Measurements from ENCODE around the gene GLDN.

The GLDN gene

GRCh38 chr15:51341366-51342226 is at the start of gene GLDN:
GLDN (plus strand) TSS chr15:51341655; CDS start chr15:51341685, 30 bp downstream.
- DNase-seq (ENCODE audit: low read depth in 2 of 3, low spot score in 2 of 3) = no peak

GRCh38 chr15:51298620-51299019 is 42.8 kb upstream of the GLDN start:
- DNase-seq (ENCODE audit: low read depth in 2 of 3, low spot score in 2 of 3) = no peak

DNA sequence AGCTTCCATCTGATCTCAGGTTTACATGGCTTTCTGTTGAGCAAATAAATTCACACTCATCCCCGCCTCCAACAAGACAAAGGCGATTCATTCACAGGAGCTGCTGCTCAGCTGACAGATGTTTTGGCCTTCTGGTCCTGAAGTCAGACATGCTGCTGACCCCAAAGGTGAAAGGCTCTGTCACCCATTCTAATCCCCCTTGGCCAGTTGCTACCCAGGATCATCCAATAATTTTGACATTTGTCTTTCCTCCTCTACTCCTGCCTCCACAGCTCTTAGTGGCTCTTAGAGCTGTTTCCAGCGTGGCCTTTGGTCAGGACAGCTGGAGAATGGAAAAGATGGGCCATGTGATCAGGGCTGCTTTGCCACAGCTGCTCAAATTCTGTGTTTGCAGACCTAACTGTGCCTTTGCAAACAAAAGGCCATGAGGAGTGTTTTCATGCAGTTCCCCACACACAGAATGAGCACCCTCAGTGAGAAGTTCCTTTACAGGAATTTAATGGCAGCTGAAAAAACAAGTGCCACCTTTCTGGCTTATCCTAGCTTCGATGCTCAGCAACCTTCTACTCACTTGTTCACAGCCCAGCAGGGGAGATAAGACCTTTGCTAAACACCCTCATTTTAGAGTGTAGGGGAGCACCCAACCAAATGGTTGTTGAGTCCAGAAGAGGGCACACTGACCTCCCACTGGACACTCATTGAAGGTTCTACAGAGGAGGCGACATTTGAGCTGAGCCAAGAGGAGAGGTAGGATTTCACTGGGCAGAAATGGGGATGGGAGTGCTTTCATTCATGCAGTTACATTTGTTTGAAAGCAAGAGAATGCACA is 42.1 kb upstream of the GLDN start:
- DNase-seq (ENCODE audit: low read depth in 2 of 3, low spot score in 2 of 3) = no peak

DNA sequence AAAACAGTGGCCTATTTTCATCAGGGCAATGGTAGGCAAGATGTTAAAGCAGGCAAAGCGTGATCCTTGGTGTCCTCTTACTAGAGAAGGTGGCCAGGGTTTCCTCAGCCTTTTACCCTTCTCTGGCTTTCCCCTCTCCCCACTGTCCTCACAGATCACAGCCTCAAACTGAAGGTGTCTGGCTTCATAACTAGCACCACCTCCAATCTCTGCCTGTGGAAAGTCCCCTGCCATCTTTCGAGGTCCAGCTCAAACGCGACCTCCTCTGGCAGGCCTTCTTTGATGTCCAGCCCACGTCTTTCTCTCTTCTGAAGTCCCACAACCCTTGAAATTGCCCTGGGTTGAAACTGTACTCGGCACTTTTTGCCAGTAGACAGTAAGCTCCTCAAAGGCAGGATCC is 39.0 kb upstream of the GLDN start:
- DNase-seq (ENCODE audit: low read depth in 2 of 3, low spot score in 2 of 3) = no peak

GRCh38 chr15:51303462-51303980 is 37.9 kb upstream of the GLDN start:
- no peak for DNase-seq (ENCODE audit: low read depth in 2 of 3, low spot score in 2 of 3)

DNA sequence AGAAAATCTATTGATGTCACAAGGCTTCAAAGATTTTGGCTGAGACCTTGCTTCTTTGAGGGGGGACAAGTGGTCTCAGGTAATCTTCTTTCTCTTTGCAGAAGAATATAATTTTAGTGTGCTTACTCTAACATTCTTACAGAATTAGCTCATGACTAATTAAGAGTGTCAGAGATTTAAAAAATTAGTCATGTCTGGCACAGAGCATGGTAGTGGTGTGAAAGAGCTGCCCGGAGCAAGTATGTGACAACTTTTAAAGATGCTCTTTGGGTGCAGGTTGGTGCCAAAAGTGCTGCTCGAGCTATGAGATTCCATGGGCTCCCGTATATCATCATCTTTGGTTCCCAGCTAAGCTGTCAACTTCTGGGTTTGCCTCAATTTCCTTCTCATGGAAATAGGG is 34.1 kb upstream of the GLDN start:
- DNase-seq (ENCODE audit: low read depth in 2 of 3, low spot score in 2 of 3) = no peak

- no peak for DNase-seq (ENCODE audit: low read depth in 2 of 3, low spot score in 2 of 3)
These were observed 33.6 kb upstream of the GLDN start for GRCh38 chr15:51307811-51308210.

GRCh38 chr15:51310064-51310463 is 31.4 kb upstream of the GLDN start:
- no peak for DNase-seq (ENCODE audit: low read depth in 2 of 3, low spot score in 2 of 3)

DNA sequence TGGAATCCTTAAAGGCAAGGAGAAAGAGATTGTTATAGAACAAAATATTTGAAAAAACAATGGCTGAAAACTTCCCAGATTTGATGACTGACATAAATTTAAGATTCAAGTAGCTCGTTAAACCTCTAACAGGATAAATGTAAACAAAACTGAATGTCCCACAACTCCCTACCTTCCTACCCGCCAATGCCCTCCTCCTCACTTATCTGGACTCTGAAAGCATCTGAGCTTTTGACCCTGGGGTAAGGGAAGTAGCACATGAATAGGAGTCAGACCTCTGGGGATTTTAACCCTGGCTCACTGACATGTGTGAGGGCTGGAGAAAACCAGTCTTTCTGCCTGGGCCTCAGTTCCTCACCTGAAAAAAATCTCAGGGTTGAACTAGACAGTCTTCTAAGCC is 29.9 kb upstream of the GLDN start:
- DNase-seq (ENCODE audit: low read depth in 2 of 3, low spot score in 2 of 3) = no peak

DNA sequence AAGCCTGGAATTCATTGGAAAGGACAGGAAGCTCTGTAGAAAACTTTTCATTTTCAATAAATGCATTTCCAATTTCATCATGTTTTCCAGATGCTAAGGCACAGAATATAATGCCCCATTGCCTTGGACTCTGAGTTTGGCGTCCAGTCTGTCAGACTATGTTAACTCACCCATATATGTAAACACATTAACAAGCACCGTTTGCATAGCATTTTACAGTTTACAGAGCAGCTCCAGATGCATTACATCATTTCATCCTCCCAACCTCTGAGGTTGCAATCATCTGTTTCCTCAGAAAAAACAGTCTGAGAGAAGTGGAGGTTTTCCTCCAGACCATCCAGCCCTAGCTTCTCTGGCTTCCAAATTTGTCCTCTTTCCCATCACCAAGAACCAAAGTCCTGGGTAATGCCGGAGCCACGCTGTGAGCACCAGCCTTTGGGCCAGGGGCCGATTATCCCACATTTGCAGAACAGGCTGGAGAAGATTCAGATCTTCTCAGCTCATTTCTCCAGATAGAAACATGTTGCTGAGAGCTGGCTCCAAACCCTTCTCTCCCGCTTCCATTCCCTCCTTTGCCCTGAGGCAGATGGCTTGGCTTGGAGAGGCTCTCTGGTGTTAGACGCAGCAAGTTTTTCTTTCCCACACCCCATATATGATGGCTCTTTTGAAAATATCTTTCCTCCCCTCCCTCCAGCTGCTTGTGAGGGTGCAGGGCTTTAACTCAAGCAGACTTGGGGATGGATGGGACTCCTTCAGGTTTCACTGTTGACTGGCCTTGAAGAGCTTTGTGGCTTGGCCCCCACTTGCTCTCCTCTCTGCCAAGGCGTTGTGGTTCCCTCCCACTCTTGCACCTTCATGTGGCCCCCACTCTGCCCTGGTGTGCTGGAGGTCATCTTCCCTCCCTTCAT is 29.0 kb upstream of the GLDN start:
- DNase-seq (ENCODE audit: low read depth in 2 of 3, low spot score in 2 of 3) = no peak

DNA sequence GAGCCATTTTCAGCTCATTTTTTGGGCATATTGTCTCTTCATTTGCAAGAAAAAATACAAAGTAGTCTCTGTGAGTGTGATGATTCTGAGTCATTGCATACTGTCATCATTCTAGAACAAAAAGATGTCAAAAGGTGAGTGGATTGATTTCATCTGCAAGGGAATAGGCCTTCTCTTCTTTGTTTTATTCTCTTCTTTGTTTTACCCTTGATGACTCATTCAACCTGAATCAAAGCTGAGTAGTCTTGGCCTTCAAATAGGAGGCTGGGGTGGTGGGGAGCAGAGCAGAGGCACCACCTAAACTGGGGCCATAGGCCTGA is 28.4 kb upstream of the GLDN start:
- no peak for DNase-seq (ENCODE audit: low read depth in 2 of 3, low spot score in 2 of 3)

DNA sequence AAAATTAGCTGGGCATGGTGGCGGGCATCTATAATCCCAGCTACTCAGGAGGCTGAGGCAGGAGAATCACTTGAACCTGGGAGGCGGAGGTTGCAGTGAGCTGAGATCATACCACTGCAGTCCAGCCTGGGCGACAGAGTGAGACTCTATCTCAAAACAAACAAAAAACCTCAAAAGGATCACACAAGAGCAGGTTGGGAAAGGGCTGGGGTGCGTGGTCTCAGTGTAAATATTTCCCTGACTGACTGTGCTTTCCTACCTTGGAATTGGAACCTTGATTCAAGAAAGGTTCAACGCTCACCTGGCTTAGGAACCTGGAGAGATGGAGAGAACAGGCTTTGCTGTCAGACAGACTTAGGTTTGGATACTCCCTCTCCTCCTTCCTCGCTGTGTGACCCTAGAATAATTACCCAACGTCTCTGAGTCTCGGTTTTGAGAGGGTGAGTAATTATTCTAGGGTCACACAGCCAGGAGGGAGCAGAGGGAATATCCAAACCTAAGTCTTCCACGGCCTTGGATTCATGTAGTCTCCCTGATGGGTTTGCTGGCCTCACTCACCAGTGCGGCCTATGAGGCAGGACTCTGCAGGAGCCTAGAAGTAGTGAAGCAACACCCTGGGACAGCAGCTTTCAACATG is 27.7 kb upstream of the GLDN start:
- no peak for DNase-seq (ENCODE audit: low read depth in 2 of 3, low spot score in 2 of 3)

GRCh38 chr15:51314391-51315337 is 26.8 kb upstream of the GLDN start:
- DNase-seq (ENCODE audit: low read depth in 2 of 3, low spot score in 2 of 3) = no peak

- DNase-seq (ENCODE audit: low read depth in 2 of 3, low spot score in 2 of 3) = no peak
These were observed 25.7 kb upstream of the GLDN start for GRCh38 chr15:51315726-51316125.

GRCh38 chr15:51316636-51317035 is 24.8 kb upstream of the GLDN start:
- no peak for DNase-seq (ENCODE audit: low read depth in 2 of 3, low spot score in 2 of 3)

DNA sequence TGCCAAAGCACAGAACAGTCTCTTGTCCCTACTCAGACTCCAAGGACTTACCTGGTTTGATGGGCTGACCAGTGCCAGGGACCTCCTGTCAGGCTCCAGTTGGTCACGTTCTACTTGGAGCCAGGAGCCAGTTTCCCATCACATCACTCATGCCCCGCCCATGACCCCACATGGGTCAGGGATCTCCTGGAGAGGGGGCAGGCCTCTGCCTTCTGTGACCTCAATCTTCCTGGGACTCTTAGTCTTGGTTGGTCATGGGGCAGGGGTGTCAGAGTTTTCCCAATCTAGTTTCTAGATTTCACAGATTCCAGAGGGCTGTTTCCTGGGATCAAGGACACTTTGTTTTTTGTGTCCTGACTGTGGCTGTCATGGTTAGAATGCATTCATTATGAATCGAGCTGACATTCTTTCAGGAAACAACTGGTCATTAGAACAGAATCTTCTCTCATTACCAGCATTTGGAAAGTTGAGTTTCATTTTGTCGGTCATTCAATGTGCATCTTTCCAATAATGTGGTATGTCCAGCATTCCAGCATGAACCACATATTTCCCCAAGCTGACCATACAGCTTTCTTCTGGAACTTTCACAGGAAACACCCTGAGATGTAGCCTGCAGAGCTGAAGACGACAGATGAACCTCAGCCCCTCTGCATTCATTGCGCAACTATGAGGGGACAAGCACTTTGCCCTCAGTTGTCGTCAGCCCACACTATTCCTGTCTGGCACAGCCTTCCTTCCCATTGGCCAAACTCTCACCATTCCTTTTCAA is 22.9 kb upstream of the GLDN start:
- DNase-seq (ENCODE audit: low read depth in 2 of 3, low spot score in 2 of 3) = no peak

- DNase-seq (ENCODE audit: low read depth in 2 of 3, low spot score in 2 of 3) = no peak
These were observed 21.9 kb upstream of the GLDN start for GRCh38 chr15:51319539-51319938.

- DNase-seq (ENCODE audit: low read depth in 2 of 3, low spot score in 2 of 3) = no peak
These were observed 20.6 kb upstream of the GLDN start for GRCh38 chr15:51320843-51321242.

DNA sequence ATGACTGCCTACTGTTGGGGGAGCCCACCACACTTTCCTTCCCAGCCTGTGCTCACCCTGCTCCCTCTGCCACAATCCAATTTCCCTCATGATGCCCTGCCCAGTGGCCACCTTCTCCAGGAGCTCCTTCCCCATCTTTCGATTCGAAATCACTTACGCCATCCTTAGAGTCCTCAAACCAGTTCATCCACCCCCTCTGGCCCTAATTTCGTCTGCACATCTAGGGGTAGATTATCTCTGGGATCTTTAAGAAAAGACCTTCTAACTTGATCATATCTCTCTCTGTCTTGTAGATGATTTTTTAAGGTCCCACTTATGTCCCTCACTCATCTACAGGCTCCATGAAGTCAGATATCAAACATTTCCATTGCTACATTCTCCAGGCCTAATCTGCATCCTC is 20.1 kb upstream of the GLDN start:
- no peak for DNase-seq (ENCODE audit: low read depth in 2 of 3, low spot score in 2 of 3)

All from activated CD8-positive, alpha-beta memory T cell treated with anti-CD3 and anti-CD28 coated beads for 48 hours (primary cell).